ENCODE data around the gene RAB8B.
"Not testable (repeated sequence)": the region's sequence is repeated elsewhere in the genome, so short reads cannot be mapped to it uniquely, and the experiment has no call there.

The RAB8B gene

DNA sequence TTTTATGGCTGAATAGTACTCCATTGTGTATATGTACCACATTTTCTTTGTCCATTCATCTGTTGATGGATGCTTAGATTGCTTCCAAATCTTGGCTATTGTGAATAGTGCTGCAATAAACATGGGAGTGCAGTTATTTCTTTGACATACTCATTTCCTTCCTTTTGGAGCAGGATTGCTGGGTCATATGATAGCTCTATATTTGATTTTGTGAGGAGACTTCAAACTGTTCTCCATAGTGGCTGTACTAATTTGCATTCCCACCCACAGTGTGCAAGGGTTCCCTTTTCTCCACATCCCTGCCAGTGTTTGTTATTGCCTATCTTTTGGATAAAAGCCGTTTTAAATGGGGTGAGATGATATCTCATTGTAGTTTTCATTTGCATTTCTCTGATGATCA is 47.7 kb downstream of the RAB8B start:
- not testable (repeated sequence) for DNase-seq (ENCODE audit: low spot score)

- DNase-seq (ENCODE audit: low spot score): no peak
These were observed 48.8 kb downstream of the RAB8B start for GRCh38 chr15:63238171-63238570.

- DNase-seq (ENCODE audit: low spot score): no peak
These were observed 49.4 kb downstream of the RAB8B start for GRCh38 chr15:63238796-63239195.

DNA sequence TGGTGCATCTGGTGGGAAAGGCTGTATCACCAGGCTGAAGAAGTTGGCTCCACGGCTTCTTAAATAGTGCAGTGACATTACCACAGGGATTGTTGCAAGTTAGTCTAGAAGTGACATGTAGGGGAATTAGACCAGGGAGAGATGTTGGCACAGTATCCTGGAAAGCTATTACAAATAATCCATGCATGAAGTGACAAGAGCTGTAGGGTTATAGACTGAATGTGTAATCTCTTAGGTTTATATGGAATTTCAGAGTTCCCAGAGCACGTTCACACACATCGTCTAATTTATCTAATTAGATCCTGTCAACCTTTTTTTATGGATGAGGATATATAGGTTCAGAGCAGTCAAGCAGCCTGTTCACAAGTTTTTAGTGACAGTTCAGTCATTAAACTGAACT is 50.7 kb downstream of the RAB8B start:
- no peak for DNase-seq (ENCODE audit: low spot score)

DNA sequence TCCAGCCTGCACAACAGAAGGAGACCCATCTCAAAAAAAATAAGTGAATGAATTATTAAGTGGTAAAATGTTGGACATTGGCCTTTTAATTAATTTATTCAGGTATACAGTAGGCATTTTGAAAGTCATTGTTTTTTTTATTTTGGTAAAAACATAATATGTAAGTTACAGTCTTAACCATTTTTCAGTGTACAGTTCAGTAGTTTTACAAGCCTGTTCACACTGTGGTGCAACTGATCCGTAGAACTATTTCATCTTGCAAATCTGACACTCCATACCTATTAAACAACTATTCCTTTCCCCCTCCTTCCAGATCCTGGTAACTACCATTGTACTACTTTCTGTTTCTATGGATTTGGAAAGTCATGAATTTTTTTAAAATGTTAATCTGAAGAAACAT is 51.9 kb downstream of the RAB8B start:
- no peak for DNase-seq (ENCODE audit: low spot score)

- no peak for DNase-seq (ENCODE audit: low spot score)
These were observed 53.7 kb downstream of the RAB8B start for GRCh38 chr15:63243101-63243500.

DNA sequence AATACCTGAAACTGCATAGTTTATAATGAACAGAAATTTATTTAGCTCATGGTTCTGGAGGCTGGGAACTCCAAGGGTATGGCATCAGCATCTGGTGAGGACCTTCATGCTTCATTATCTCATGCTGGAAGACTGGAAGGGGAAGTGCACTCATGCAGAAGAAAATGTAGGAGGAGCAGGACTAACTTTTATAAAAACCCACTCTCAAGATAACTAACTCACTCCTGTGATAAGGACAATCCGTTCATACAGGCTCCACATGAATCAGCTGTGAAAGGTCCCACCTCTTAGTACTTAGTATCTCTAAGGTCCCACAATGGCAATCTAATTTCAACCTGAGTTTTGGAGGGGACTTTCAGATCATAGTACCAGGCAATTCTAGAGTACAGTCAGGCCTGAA is 54.4 kb downstream of the RAB8B start:
- DNase-seq (ENCODE audit: low spot score): no peak

DNA sequence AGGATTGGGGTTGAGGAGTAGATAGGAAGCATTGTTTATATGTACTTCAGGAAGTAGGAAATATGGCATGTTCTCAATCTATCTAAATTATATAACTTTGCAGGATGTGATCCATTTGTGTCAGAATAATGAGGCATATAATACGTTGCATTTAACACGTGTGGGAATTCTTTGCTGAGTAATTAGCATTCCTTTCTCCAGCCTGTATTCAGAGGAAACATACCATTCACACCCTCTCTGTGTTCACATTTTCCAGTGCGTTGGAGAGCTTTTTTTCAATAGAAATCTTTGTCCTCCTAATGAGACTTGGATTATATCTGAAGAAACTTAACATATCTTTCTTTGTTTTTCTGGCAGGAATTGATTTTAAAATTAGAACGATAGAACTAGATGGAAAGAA is 55.0 kb downstream of the RAB8B start:
- DNase-seq (ENCODE audit: low spot score): no peak

- no peak for DNase-seq (ENCODE audit: low spot score)
These were observed 55.7 kb downstream of the RAB8B start for GRCh38 chr15:63244976-63245645.

GRCh38 chr15:63246691-63247469 is 57.5 kb downstream of the RAB8B start:
- DNase-seq (ENCODE audit: low spot score): no peak

DNA sequence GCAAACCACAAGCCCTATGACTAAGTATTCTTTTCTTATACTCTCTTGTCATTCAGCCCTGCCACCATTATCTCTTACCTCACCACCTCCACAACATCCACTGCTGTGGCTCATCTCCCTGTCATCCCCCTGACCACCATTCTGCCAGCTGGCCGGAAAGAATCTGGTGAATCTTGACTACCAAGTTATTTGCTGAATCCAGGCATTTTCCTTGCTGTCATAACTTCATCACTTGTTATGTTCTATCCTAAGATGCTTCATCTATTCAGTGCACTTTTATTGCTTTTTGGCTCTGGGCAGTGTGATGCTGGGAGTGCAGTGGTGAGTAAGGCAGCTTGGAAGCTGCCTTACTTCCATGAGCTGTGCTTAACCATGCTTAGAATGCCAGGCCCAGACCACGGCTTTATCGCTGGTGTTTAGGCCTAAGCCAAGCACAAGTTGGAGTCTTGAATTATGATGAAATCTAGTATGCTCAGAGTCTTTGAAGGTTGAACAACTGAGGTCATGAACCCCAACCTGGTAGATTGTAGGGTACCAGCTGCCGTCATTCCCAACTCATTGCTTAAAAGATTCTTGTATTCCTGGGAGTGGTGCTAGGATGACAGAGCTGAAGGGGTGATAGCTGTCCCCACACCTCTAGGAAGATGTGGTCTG is 61.0 kb downstream of the RAB8B start:
- DNase-seq (ENCODE audit: low spot score): no peak

- DNase-seq (ENCODE audit: low spot score): no peak
These were observed 62.3 kb downstream of the RAB8B start for GRCh38 chr15:63251701-63252100.

DNA sequence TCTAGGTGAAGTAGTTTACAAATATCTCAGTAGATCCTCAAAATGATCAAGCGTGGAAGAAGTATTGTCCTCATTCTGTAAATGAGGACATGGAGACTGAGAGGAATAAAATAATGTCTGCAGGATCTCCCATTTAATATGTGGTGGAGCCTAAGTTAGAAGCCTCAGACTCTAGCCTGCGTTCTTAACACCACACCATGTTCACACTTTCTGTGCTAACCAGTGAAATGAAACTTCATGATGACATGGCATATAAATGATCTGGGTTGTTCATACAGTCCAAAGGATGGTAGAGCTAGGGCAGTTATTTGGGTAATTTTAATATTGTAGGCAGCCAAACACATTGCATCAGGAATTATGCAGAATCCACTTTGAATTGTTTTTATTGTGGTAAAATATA is 62.9 kb downstream of the RAB8B start:
- DNase-seq (ENCODE audit: low spot score): no peak

GRCh38 chr15:63254991-63255390 is 65.6 kb downstream of the RAB8B start:
- DNase-seq (ENCODE audit: low spot score): no peak

DNA sequence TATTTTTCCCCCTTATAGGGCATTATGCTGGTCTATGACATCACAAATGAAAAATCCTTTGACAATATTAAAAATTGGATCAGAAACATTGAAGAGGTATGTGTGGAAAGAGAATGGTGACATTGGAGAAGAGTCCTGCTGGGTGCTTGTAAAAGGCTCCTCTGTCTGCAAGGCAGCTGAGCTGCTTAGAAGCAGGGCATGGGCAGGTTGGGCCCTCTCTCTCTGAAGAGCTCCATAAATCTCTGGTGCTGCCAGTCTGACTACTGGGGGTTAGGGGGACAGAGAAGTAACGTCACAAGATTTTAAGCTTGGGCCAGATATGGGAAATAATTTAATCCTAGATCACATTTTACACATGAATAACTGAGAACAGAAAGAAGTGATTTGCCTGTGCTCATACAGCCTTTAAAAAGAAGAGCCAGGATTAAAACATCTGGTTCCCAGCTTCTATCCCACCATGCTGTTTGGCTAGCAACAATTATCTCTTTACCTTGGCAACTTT is 66.1 kb downstream of the RAB8B start:
- peak; percentile 46 for DNase-seq (ENCODE audit: low spot score)

GRCh38 chr15:63256433-63257274 is 67.2 kb downstream of the RAB8B start:
- peak; percentile 57 for DNase-seq (ENCODE audit: low spot score)

DNA sequence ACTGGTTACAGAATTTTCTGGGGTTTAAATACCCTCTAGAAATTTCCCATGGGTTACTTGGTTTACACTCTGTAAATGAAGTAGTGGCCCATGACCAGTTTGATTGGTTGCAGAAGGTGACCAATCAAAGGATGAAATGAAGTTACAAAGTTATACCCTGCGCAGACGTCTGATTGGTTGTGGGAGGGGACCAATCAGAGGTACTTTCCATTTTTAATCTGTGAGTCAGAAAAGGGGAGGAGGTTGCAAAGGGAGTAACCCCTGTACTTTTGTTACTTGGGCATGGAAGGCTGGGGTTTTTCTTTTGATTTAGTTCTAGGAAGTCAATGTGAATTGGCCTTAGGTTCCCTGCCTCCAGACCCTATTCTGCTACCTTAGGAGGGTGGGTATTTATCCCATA is 69.3 kb downstream of the RAB8B start:
- no peak for DNase-seq (ENCODE audit: low spot score)

GRCh38 chr15:63260791-63261190 is 71.4 kb downstream of the RAB8B start:
- no peak for DNase-seq (ENCODE audit: low spot score)

- DNase-seq (ENCODE audit: low spot score): no peak
These were observed 71.9 kb downstream of the RAB8B start for GRCh38 chr15:63261311-63261710.

DNA sequence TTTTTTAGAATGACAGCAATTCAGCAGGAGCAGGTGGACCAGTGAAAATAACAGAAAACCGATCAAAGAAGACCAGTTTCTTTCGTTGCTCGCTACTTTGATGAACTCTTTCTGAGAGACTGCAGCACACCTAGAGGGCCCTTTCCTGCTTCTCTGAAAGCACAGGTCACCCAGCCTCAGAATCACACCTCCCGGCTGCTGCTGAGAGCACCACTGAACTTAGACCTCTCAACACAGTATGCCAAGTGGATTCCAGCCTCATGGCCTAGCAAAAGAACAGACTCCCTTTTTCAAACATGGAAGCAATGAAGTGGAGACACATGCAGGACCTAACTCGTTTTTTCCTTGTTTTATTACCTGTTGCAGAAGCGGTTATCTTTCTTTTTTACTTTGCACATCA is 74.1 kb downstream of the RAB8B start:
- DNase-seq (ENCODE audit: low spot score): no peak

DNA sequence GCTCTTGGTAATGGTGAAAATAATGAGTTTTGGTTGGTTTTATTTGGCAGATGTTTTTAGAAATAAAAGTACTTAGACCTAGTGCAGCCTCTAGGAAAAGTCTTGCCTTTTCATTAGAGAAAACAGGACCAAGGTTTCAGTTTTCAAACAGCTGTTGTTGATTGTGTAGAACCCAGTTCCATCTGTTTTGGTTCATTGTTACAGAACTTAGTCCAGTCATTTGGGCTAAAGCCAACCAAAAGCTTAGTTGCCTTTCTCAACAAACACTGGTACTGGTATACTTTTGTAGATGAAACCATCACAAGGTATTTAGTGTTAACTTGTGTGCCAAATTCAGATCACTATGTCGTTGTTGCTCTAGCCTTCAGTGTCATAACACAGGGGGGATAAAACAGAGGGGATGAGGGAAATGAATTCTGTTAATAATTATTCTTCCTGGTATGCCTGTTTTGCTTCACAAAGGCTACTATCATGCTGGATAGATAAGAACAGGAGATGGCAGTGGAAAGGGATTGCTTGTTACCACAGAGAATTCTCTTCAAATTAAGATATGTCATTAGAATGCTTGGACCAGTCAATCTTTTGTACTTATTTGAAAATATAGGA is 75.4 kb downstream of the RAB8B start:
- DNase-seq (ENCODE audit: low spot score): no peak

DNA sequence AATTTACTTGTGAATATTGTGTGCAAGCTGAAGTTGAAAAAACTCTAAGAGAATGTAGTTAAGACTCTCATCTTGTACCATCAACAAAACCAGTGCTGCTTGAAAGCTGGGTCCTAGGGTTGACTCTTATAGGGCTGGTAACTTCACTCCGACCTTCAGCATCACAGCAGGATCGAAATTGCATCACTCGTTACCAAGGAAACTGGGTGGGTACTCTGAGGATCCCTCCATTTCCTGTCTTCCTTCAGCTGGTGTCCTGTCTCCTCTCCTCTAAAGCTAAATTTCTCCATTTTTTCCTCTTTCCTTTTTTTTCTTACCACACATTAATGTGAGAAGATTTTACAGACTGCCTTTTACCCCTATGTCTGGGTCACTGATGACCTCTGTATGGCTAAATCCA is 85.0 kb downstream of the RAB8B start:
- DNase-seq (ENCODE audit: low spot score): peak; percentile 57
